Esophagus (tissue), 2 donors: ENCODE data around the gene SYT8. TPM values are rescaled to one million over a fixed set of nuclear protein-coding genes. Genes with fewer than 3 reads are reported as not detected.
"Not testable (repeated sequence)": the region's sequence is repeated elsewhere in the genome, so short reads cannot be mapped to it uniquely, and the experiment has no call there.

Experiments
- H3K27ac ChIP-seq, 2 donors: one replicate each; pipeline ENCODE4 v1.5.1; 2013; ENCODE audit warnings: low read depth in 2 of 2, mild to moderate bottlenecking in 2 of 2, inconsistent platforms in 1 of 2, low read length in 1 of 2, moderate library complexity in 1 of 2
- H3K27me3 ChIP-seq, 2 donors: one replicate each; pipeline ENCODE4 v1.6.1; 2013; ENCODE audit warnings: low read length in 2 of 2, control low read depth in 1 of 2, mild to moderate bottlenecking in 1 of 2; ENCODE audit not compliant: insufficient read depth in 2 of 2, control insufficient read depth in 1 of 2
- H3K36me3 ChIP-seq, 2 donors: one replicate each; pipeline ENCODE4 v1.6.1; 2013; ENCODE audit warnings: low read length in 1 of 2; ENCODE audit not compliant: control insufficient read depth in 2 of 2, insufficient read depth in 2 of 2
- H3K4me1 ChIP-seq, 2 donors: one replicate each; pipeline ENCODE4 v1.6.1; 2013; ENCODE audit warnings: low read length in 1 of 2; ENCODE audit not compliant: control insufficient read depth in 2 of 2, insufficient read depth in 2 of 2
- H3K4me3 ChIP-seq, 2 donors: one replicate each; pipeline ENCODE4 v1.5.1; 2013; ENCODE audit warnings: low read length in 2 of 2, mild to moderate bottlenecking in 2 of 2, low read depth in 1 of 2, moderate library complexity in 1 of 2
- H3K9me3 ChIP-seq, 2 donors: one replicate each; pipeline ENCODE4 v1.6.1; 2013; ENCODE audit warnings: mild to moderate bottlenecking in 2 of 2, low read depth in 1 of 2, low read length in 1 of 2, moderate library complexity in 1 of 2; ENCODE audit not compliant: control insufficient read depth in 2 of 2, insufficient read depth in 1 of 2
- WGBS, 2 donors: extraction: QIAGEN DNeasy Blood & Tissue Kit; methylation state at CpG; one replicate each; pipeline ENCODE4 v1.1.7; 2013; 5-methylcytosine and 5-hydroxymethylcytosine counted together
- polyA plus RNA-seq, 2 donors: library from polyadenylated mRNA; stranded (reverse); fragments of 200-250 nt; gene quantifications; one replicate each; pipeline ENCODE4 v1.2.3, GENCODE V29; 2013
- donor health status: healthy with polysubstance abuse.
- donor health status: Bipolar disorder and iron deficiency.

Gene SYT8
- polyA plus RNA-seq, 2 donors: 38.9 to 360 TPM

DNA sequence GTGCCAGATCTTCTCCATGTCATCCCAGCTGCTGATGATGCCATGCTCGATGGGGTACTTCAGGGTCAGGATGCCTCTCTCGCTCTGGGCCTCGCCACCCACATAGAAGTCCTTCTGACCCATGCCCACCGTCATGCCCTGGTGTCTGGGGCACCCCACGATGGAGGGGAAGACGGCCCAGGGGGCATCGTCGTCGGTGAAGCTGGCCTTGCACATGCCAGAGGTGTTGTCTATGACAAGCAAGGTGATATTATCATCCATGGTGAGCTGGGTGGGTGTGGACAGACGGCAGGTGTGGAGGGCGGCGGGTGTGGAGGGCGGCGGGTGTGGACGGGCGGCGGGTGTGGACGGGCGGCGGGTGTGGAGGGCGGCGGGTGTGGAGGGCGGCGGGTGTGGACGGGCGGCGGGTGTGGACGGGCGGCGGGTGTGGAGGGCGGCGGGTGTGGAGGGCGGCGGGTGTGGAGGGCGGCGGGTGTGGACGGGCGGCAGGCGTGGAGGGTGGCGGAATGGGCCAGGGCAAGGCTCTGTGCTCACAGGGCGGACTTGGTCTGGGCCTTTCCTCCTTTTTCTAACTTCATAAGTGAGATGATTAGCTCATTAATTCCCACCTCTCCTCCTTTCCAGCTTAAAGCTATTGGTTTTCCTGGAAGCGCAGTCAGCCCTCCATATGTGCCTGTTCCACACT lies 30.8 kb upstream of the SYT8 start:
- not testable (repeated sequence) for H3K27ac ChIP-seq, H3K36me3 ChIP-seq, H3K4me1 ChIP-seq, H3K9me3 ChIP-seq, H3K4me3 ChIP-seq, H3K27me3 ChIP-seq
- WGBS, 2 donors: 91 to 92% methylated on average over 18 to 25 of the region's 42 CpGs

DNA sequence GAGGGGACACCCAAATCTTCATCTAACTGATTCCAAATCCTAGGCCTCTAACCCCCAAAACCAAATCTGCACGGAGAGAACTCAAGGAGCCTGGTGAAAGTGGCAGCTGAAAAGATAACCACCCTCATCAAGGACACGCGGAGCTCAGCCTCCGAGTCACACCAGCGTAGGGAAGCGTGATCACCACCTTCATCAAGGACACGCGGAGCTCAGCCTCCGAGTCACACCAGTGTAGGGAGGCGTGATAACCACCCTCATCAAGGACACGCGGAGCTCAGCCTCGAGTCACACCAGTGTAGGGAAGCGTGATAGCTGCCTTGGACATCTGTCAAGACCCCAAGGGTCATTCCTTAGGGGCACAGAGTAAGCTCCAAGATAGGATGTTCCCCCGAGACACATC lies 29.3 kb upstream of the SYT8 start:
- H3K27ac ChIP-seq: no peak overlapping the region
- no peak overlapping the region for H3K4me3 ChIP-seq
- no peaks in the 10 kb centered on the region for H3K36me3 ChIP-seq
- no peaks in the 10 kb centered on the region for H3K9me3 ChIP-seq
- H3K4me1 ChIP-seq: peaks cover 0 to 2% of the 10 kb centered on the region in 2 donors
- H3K27me3 ChIP-seq: no peaks in the 10 kb centered on the region
- 81 to 92% methylated on average over 15 of the region's 15 CpGs for WGBS, 2 donors

DNA sequence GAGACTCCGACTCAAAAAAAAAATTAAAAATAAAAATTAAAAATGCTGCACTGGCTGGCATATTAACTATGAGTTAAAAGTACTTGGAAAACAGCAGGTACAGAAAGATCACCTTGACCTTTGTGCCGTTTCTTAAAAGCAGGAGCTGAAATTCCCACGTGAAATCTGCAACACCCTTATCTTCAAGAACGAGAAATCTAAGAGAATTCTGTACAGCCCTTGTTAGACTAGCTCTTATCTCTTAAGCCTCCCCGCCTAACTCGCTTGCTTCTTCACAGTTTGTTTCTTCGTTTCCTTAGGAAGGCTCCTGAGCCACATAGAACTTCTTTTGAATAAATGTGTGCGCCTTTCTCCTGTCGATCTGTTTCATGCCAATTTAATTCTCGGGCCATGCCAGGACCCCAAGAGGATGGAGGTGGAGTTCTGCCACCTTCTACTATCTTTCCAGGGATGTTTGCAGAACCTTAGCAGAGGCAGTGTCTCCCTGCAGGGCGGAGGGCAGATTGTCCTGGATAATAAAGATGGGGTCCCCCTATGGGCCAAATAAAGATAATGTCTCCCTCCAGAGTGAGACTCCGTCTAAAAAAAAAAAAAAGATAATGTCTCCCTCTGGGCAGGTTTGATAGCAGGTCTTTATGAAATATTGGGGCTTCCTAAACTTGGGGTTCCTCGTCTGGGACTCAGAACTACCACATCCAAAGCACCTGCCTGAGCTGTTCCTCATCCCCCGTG lies 27.4 kb upstream of the SYT8 start:
- H3K4me3 ChIP-seq: no peak overlapping the region
- H3K27ac ChIP-seq: no peak overlapping the region
- no peaks in the 10 kb centered on the region for H3K36me3 ChIP-seq
- peaks cover 0 to 3% of the 10 kb centered on the region in 2 donors for H3K9me3 ChIP-seq
- no peaks in the 10 kb centered on the region for H3K27me3 ChIP-seq
- H3K4me1 ChIP-seq: peaks cover 0 to 2% of the 10 kb centered on the region in 2 donors
- 63 to 66% methylated on average over 14 of the region's 14 CpGs for WGBS, 2 donors

DNA sequence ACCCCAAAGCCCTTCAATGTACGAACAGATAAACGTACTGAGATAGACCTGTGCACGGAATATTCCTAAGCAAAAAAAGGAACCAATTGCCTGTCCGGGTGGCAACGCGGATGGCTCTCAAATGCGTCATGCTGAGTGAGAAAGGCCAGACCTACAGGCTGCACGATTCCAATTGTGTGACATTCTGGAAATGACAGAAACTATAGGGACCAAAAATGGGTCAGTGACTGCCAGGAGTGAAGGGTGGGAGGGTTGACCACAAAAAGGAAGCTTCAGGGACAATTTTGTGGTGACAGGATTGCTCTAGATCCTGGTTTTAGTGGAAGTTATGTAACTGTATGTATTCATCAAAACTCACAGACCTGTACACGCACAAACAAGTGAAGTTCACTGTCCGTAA lies 24.0 kb upstream of the SYT8 start:
- WGBS, 2 donors: 44 to 55% methylated on average over 10 of the region's 10 CpGs
- Histone ChIP-seq H3K4me1 (no peaks in the 10 kb centered on the region), H3K4me3 (no peak overlapping the region), H3K27me3 (no peaks in the 10 kb centered on the region), H3K27ac (no peak overlapping the region), H3K36me3 (no peaks in the 10 kb centered on the region), H3K9me3 (peaks cover 0 to 5% of the 10 kb centered on the region in 2 donors)

DNA sequence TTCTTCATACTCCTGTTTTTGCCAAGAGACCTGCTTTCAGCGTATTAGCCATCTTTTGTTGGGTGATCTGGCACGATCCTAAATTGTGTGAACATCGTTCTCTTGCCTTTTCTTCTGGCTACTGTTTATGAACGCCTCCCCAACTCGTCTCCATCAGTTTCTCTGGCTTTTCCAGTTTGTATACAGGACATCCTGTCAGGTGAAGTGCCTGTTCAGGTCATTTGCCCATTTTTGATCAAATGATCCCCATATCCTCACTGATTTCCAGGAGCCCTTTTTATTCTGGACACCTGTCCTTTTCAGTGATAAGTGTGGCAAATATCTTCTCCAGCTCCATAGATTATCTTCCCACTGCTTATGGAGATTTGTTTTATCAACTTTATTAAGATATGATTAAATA lies 22.5 kb upstream of the SYT8 start:
- H3K36me3 ChIP-seq: no peaks in the 10 kb centered on the region
- 86 to 87% methylated on average over 5 of the region's 5 CpGs for WGBS, 2 donors
- H3K4me3 ChIP-seq: no peak overlapping the region
- no peaks in the 10 kb centered on the region for H3K27me3 ChIP-seq
- H3K4me1 ChIP-seq: no peaks in the 10 kb centered on the region
- peaks cover 0 to 5% of the 10 kb centered on the region in 2 donors for H3K9me3 ChIP-seq
- no peak overlapping the region for H3K27ac ChIP-seq

DNA sequence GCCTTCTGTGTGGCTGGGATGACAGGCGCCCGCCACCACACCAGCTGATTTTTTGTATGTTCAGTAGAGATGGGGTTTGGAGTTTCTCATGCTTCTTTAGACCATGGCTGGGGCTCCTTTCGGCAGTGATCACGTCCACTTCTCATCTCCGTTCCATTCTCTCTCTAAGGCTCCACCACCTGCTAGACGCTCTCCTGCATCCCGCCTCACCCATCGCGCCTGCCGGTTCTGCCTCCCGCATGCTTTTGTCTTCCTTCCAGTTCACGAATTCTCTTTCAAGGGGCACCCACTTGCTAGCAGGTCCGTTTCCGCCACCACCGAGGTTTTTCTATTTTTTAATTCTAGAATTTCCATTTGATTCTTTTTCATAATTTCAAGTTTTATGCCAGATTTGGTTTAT lies 22.0 kb upstream of the SYT8 start:
- Histone ChIP-seq H3K4me3 (no peak overlapping the region), H3K4me1 (no peaks in the 10 kb centered on the region), H3K36me3 (no peaks in the 10 kb centered on the region), H3K9me3 (peaks cover 0 to 5% of the 10 kb centered on the region in 2 donors), H3K27ac (no peak overlapping the region), H3K27me3 (no peaks in the 10 kb centered on the region)
- 86 to 91% methylated on average over 15 of the region's 15 CpGs for WGBS, 2 donors

DNA sequence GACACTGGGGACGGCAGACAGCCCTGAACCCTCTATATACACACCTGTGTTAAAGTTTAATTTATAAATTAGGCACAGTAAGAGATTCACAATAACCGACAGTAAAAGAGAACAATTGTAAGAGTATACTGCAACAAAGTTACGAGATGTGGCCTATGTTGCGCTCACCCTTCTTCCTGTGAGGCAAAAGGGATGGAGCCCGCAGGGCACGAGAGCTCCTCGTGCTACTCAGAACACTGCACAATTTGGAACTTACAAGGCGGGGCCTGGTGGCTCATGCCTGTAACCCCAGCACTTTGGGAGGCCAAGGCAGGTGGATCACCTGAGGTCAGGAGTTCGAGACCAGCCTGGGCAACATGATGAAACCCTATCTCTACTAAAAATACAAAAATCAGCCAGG lies 21.4 kb upstream of the SYT8 start:
- not testable (repeated sequence) for H3K9me3 ChIP-seq, H3K36me3 ChIP-seq, H3K4me1 ChIP-seq, H3K4me3 ChIP-seq, H3K27me3 ChIP-seq, H3K27ac ChIP-seq
- WGBS, 2 donors: 88 to 94% methylated on average over 9 of the region's 9 CpGs

DNA sequence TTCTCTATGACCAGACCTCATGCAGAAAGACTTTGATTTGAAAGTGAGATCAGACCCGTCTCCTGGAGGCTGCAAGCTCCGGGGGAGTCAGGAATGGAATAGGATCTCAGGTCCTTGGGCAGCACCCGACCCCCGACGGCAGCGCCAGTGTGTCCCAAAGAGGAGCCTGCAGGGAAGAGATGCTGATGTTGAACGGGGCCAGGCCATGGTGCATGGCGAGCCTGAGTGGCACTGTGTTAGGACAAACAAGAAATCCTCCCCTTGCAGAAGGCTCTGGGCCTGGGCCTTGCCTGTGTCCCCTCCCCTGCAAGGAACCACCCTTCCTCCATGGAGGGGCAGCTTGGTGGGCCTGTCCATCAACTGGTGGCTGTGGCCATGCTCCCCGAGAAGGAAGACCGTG lies 20.1 kb upstream of the SYT8 start:
- WGBS, 2 donors: 86 to 87% methylated on average over 10 of the region's 10 CpGs
- no peak overlapping the region for H3K27ac ChIP-seq

DNA sequence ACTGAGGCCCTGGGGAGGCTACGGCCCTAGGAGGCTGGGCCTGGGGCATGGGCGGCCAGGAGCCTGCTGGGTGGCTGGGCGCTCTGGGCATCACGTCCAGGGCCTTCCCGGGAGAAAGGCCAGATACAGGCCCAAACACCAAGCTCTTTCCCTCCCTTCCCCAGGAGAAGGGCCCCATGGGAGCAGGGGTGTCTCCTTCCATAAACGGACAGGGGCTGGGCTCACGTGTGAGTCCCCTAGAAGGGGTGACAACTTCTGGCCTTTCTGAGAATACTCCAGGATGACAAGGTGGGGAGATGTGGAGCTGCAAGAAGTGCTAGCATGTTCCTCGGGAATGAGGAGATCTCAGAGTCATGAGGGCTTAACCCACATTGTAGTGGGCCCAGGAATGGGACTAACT lies 19.5 kb upstream of the SYT8 start:
- WGBS, 2 donors: 89 to 93% methylated on average over 8 of the region's 8 CpGs

More for the DNA sequence above, 20.1 kb upstream of the SYT8 start:
- H3K36me3 ChIP-seq: no peaks in the 10 kb centered on the region
- H3K4me1 ChIP-seq: no peaks in the 10 kb centered on the region
- H3K27me3 ChIP-seq: no peaks in the 10 kb centered on the region
- peaks cover 6 to 14% of the 10 kb centered on the region in 2 donors for H3K9me3 ChIP-seq
- no peak overlapping the region for H3K4me3 ChIP-seq

DNA sequence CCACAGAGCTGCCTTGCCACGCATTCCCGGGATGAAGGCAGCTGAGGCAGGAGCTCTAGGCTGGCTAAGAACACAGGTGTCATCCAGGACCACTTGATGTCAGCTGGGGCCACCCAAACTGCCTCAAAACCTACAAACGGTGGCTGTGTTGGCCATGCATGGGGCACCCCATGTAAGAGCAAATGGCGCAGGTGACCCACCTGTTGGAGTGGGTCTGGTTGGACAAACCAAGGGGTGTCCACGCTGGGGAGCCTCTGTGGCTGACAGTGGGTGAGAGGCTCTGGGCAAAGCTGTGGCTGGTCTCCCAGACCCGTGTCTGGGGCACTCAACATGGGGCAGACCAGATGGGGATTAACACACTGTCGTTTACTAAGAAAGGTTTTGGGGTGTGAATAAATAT lies 19.0 kb upstream of the SYT8 start:
- Histone ChIP-seq H3K36me3 (no peaks in the 10 kb centered on the region), H3K9me3 (peaks cover 6 to 14% of the 10 kb centered on the region in 2 donors), H3K4me1 (peaks cover 0 to 2% of the 10 kb centered on the region in 2 donors), H3K27me3 (no peaks in the 10 kb centered on the region), H3K4me3 (no peak overlapping the region), H3K27ac (no peak overlapping the region)
- 86 to 87% methylated on average over 5 to 7 of the region's 7 CpGs for WGBS, 2 donors

More for the DNA sequence above, 19.5 kb upstream of the SYT8 start:
- Histone ChIP-seq H3K27me3 (no peaks in the 10 kb centered on the region), H3K4me1 (no peaks in the 10 kb centered on the region), H3K27ac (no peak overlapping the region), H3K9me3 (peaks cover 6 to 14% of the 10 kb centered on the region in 2 donors), H3K36me3 (no peaks in the 10 kb centered on the region), H3K4me3 (no peak overlapping the region)
